Caco-2 (cell line): ENCODE results near the gene SRSF7. TPM values are rescaled to one million over a fixed set of nuclear protein-coding genes. Genes with fewer than 3 reads are reported as not detected.

Source experiments
- BruUV-seq: library from RNA; stranded (reverse); fragments of 400-500 nt; replicated peaks from 2 replicates; lab custom pipeline; 2021; lab: Mats Ljungman, UMichigan
- CTCF ChIA-PET: fragments of 300-600 bp; sonication (Branson Sonifier 250); formaldehyde crosslinking; loops from one replicate; lab custom pipeline; 2022; ENCODE audit warnings: antibody characterized with exemption; lab: Charles Lee
- POLR2A ChIA-PET: fragments of 300-600 bp; sonication (Branson Sonifier 250); formaldehyde crosslinking; loops from one replicate; lab custom pipeline; 2022; ENCODE audit warnings: antibody characterized with exemption; lab: Charles Lee
- DNase-seq, 2 experiments: peaks; one replicate each; pipeline versions ENCODE4 v3.0.0 to v3.0.0-alpha.2; 2020 to 2022
- H3K27me3 ChIP-seq: replicated peaks from 2 replicates; pipeline ENCODE4 v1.6.0; 2011; ENCODE audit warnings: low read length; ENCODE audit not compliant: control insufficient read depth, insufficient read depth
- H3K36me3 ChIP-seq: 2 replicates; pipeline ENCODE4 v1.5.1; 2011; ENCODE audit warnings: low read length; ENCODE audit not compliant: control insufficient read depth, insufficient read depth
- H3K4me1 ChIP-seq: fragments of 250-450 bp; sonication (Bioruptor Pico); 2 replicates; pipeline ENCODE4 v1.5.1; 2020; ENCODE audit warnings: mild to moderate bottlenecking
- H3K4me3 ChIP-seq: 2 replicates; pipeline ENCODE4 v1.5.1; 2011; ENCODE audit warnings: low read depth, mild to moderate bottlenecking, control low read depth, low read length
- H3K9me3 ChIP-seq: fragments of 250-450 bp; sonication (Bioruptor Pico); 2 replicates; pipeline ENCODE4 v1.5.1; 2020; ENCODE audit warnings: mild to moderate bottlenecking, moderate library complexity
- H3K27ac Mint-ChIP-seq: one replicate; pipeline ENCODE4 v1.8.0; 2022; ENCODE audit warnings: mixed read lengths; ENCODE audit not compliant: unreplicated experiment
- H3K27me3 Mint-ChIP-seq: one replicate; pipeline ENCODE4 v1.8.0; 2022; ENCODE audit warnings: mixed read lengths; ENCODE audit not compliant: insufficient read depth, unreplicated experiment
- H3K36me3 Mint-ChIP-seq: one replicate; pipeline ENCODE4 v1.8.0; 2022; ENCODE audit warnings: mild to moderate bottlenecking, mixed read lengths; ENCODE audit not compliant: insufficient read depth, unreplicated experiment
- H3K4me1 Mint-ChIP-seq: one replicate; pipeline ENCODE4 v1.8.0; 2022; ENCODE audit warnings: low read depth, mixed read lengths; ENCODE audit not compliant: unreplicated experiment
- H3K4me3 Mint-ChIP-seq: one replicate; pipeline ENCODE4 v1.8.0; 2022; ENCODE audit warnings: mild to moderate bottlenecking, moderate library complexity, mixed read lengths; ENCODE audit not compliant: unreplicated experiment
- H3K9me3 Mint-ChIP-seq: one replicate; pipeline ENCODE4 v1.8.0; 2022; ENCODE audit warnings: mixed read lengths; ENCODE audit not compliant: unreplicated experiment
- CTCF ChIP-seq, 2 experiments: fragments of 200-600 bp in 1 of 2; IDR thresholded peaks; 1 replicate in 1 of 2; 2 replicates in 1 of 2; pipeline versions ENCODE4 v1.5.1 to v1.8.0; 2011 to 2022; ENCODE audit warnings: antibody characterized with exemption in 1 of 2, control low read depth in 1 of 2, inconsistent platforms in 1 of 2, low read depth in 1 of 2, low read length in 1 of 2, mild to moderate bottlenecking in 1 of 2, moderate library complexity in 1 of 2; ENCODE audit not compliant: insufficient read depth in 1 of 2, severe bottlenecking in 1 of 2, unreplicated experiment in 1 of 2
- intact Hi-C: fragments of 100-400 bp; cut with micrococcal nuclease; formaldehyde crosslinking; loops from one replicate; pipeline ENCODE4 v1.10.0; 2022; ENCODE audit not compliant: unreplicated experiment
- total RNA-seq: library from RNA; stranded (reverse); gene quantifications from 2 replicates; pipeline ENCODE4 v1.2.3, GENCODE V29; 2022

Gene SRSF7
- total RNA-seq, 1 experiment from 2014 or later = 233 TPM

GRCh38 chr2:38747819-38748218 lies 3.3 kb downstream of the SRSF7 start:
- Mint-ChIP-seq H3K27me3 (peaks cover 3% of the 10 kb centered on the region), H3K9me3 (no peaks in the 10 kb centered on the region), H3K27ac (no peak overlapping the region), H3K4me1 (peaks cover 53% of the 10 kb centered on the region), H3K36me3 (peaks cover 91% of the 10 kb centered on the region), H3K4me3 (peak overlapping the region; percentile 99)
- peaks cover 35% of the 10 kb centered on the region for H3K4me1 ChIP-seq
- no peak for DNase-seq
- H3K9me3 ChIP-seq = no peaks in the 10 kb centered on the region
- H3K4me3 ChIP-seq = no peak overlapping the region
- H3K36me3 ChIP-seq = peaks cover 6% of the 10 kb centered on the region
- POLR2A ChIA-PET = interaction anchor here (0.7 kb wide), 1 partner anchor 28 kb away, joined by 3 read pairs; no protein-coding TSS in a partner anchor
- BruUV-seq = no TSS peak
- H3K27me3 ChIP-seq = no peaks in the 10 kb centered on the region
- TF ChIP-seq CTCF (IDR thresholded peaks at IDR 0.05; ENCODE audit: insufficient read depth in 1 of 2, low read depth in 1 of 2, low read length in 1 of 2, severe bottlenecking in 1 of 2, unreplicated experiment in 1 of 2) = no peak
- CTCF ChIA-PET = interaction anchor here (0.7 kb wide), 1 partner anchor 61 kb away, joined by 4 read pairs; no protein-coding TSS in a partner anchor
- intact Hi-C loops = no loop called here

- peaks cover 6% of the 10 kb centered on the region for H3K36me3 ChIP-seq
- H3K27ac Mint-ChIP-seq = no peak overlapping the region
- peaks cover 35% of the 10 kb centered on the region for H3K4me1 ChIP-seq
- DNase-seq = no peak
- no peaks in the 10 kb centered on the region for H3K27me3 ChIP-seq
- no peaks in the 10 kb centered on the region for H3K9me3 ChIP-seq
- no peak overlapping the region for H3K4me3 ChIP-seq
- TF ChIP-seq CTCF (IDR thresholded peaks at IDR 0.05; ENCODE audit: insufficient read depth in 1 of 2, low read depth in 1 of 2, low read length in 1 of 2, severe bottlenecking in 1 of 2, unreplicated experiment in 1 of 2) = no peak
- H3K27me3 Mint-ChIP-seq = peaks cover 3% of the 10 kb centered on the region
- no TSS peak for BruUV-seq
- H3K9me3 Mint-ChIP-seq = no peaks in the 10 kb centered on the region
- peaks cover 47% of the 10 kb centered on the region for H3K4me1 Mint-ChIP-seq
- H3K4me3 Mint-ChIP-seq = peak overlapping the region; percentile 24
- H3K36me3 Mint-ChIP-seq = peaks cover 99% of the 10 kb centered on the region
- ChIA-PET POLR2A (no interaction called here), CTCF (no interaction called here)
- intact Hi-C loops = no loop called here
These were observed 4.1 kb downstream of the SRSF7 start for GRCh38 chr2:38747007-38747424.

- no TSS peak for BruUV-seq
- Histone ChIP-seq H3K27me3 (no peaks in the 10 kb centered on the region), H3K4me1 (peaks cover 35% of the 10 kb centered on the region), H3K9me3 (no peaks in the 10 kb centered on the region), H3K4me3 (no peak overlapping the region), H3K36me3 (peaks cover 6% of the 10 kb centered on the region)
- no peaks in the 10 kb centered on the region for H3K9me3 Mint-ChIP-seq
- no peak overlapping the region for H3K4me3 Mint-ChIP-seq
- no peak overlapping the region for H3K27ac Mint-ChIP-seq
- peaks cover 39% of the 10 kb centered on the region for H3K4me1 Mint-ChIP-seq
- ChIA-PET CTCF (no interaction called here), POLR2A (no interaction called here)
- intact Hi-C loops = no loop called here
- H3K36me3 Mint-ChIP-seq = peaks cover 100% of the 10 kb centered on the region
- no peak for DNase-seq
- no peak for TF ChIP-seq CTCF (IDR thresholded peaks at IDR 0.05; ENCODE audit: insufficient read depth in 1 of 2, low read depth in 1 of 2, low read length in 1 of 2, severe bottlenecking in 1 of 2, unreplicated experiment in 1 of 2)
- H3K27me3 Mint-ChIP-seq = no peaks in the 10 kb centered on the region
These were observed 5.9 kb downstream of the SRSF7 start for GRCh38 chr2:38745267-38745666.
